BLaER1 treated with 17β-estradiol and CSF1 and Interleukin-3, amounts not matched to agents 10 nM and 100 nM (cell line): ENCODE results near the gene CLCN5.

Source experiments
- H3K27ac ChIP-seq, 11 experiments: shearing (Covaris generic); formaldehyde crosslinking; 2 replicates each; pipeline ENCODE4 v1.8.1; 2022
- H3K27me3 ChIP-seq, 11 experiments: shearing (Covaris generic); formaldehyde crosslinking; 2 replicates each; pipeline ENCODE4 v1.8.1; 2022
- H3K36me3 ChIP-seq, 11 experiments: shearing (Covaris generic); formaldehyde crosslinking; 2 replicates each; pipeline ENCODE4 v1.8.1; 2022
- H3K4me1 ChIP-seq, 10 experiments: shearing (Covaris generic); formaldehyde crosslinking; 2 replicates each; pipeline ENCODE4 v1.8.1; 2022
- H3K4me2 ChIP-seq, 11 experiments: shearing (Covaris generic); formaldehyde crosslinking; 2 replicates each; pipeline ENCODE4 v1.8.1; 2022
- H3K4me3 ChIP-seq, 10 experiments: shearing (Covaris generic); formaldehyde crosslinking; 2 replicates each; pipeline ENCODE4 v1.8.1; 2022
- H3K9ac ChIP-seq, 11 experiments: shearing (Covaris generic); formaldehyde crosslinking; 2 replicates each; pipeline ENCODE4 v1.8.1; 2022
- H3K9me3 ChIP-seq, 11 experiments: shearing (Covaris generic); formaldehyde crosslinking; replicated peaks in 1 of 11; 2 replicates each; pipeline ENCODE4 v1.8.1; 2022
- H4K20me1 ChIP-seq, 11 experiments: shearing (Covaris generic); formaldehyde crosslinking; 2 replicates each; pipeline ENCODE4 v1.8.1; 2022
- Cebpa-rat ChIP-seq, 11 experiments: shearing (Covaris generic); IDR thresholded peaks; 2 replicates each; pipeline ENCODE4 v1.8.1; 2022

Gene CLCN5

GRCh38 chrX:50147972-50148371 lies 225.6 kb downstream of the CLCN5 start:
- Histone ChIP-seq H3K4me2 (no peak overlapping the region), H4K20me1 (no peaks in the 10 kb centered on the region; a peak in 3 of 22 replicates), H3K4me3 (no peak overlapping the region), H3K9ac (no peak overlapping the region), H3K4me1 (peaks cover 0 to 14% (median 2%) of the 10 kb centered on the region in 10 experiments; a peak in 6 of 20 replicates), H3K27me3 (peaks cover 60 to 89% (median 83%) of the 10 kb centered on the region in 11 experiments), H3K27ac (no peak overlapping the region), H3K9me3 (peaks cover 0 to under 1% (median 0%) of the 10 kb centered on the region in 11 experiments; a peak in 2 of 22 replicates), H3K36me3 (no peaks in the 10 kb centered on the region)
- no peak for TF ChIP-seq Cebpa-rat (IDR thresholded peaks at IDR 0.05)
